Measurements from ENCODE around the gene MYLIP. TPM values are rescaled to one million over a fixed set of nuclear protein-coding genes. Genes with fewer than 3 reads are reported as not detected.

The MYLIP gene
- total and polyA plus RNA-seq, 2 of the 4 experiments (the other 2 are of a cell fraction), result 1.8 to 3.2 TPM

DNA sequence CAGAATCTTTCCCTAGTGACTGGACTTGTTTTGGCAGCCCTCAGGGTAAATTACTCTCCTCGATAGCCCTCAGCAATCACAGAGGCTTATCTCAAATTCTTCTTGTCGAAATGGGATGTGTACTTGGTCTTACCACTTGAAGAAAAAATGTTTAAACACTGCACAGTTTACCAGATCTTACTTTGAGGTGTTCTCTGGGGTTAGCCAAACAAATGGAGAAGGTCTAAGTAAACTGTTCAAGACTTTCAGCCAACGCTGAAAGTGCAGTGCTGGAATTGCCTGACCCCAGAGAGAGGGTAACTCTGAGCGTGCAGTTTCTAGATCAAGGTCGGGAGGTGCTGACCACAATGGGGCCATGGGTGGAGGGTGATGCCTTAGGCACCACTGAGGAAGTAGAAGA lies 39.2 kb downstream of the MYLIP start:
- no peak overlapping the region for H3K9ac ChIP-seq (ENCODE audit: low read depth, low read length)
- in situ Hi-C loops (cut with MboI; ENCODE audit: low sequenced_read_pairs), result no loop called here
- no CpG with 5 or more reads among the region's 5 CpGs for WGBS, 2 experiments (ENCODE audit: extremely low coverage in 2 of 2, insufficient read length in 1 of 2)

More for the DNA sequence above, 39.2 kb downstream of the MYLIP start:
- CTCF ChIA-PET, result interaction anchor here (1.5 to 1.9 kb wide), 2 partner anchors 12 to 496 kb away, joined by 3 to 4 read pairs; no protein-coding TSS in a partner anchor
- no peak overlapping the region for H2AFZ ChIP-seq (replicated peaks; ENCODE audit: low read length, poor library complexity)
- DNase-seq (no peak), ATAC-seq (ENCODE audit: low read depth) (no peak)
- no peak overlapping the region for H2BK20ac ChIP-seq (ENCODE audit: low read depth, low read length)
- no peak overlapping the region for H3K14ac ChIP-seq (replicated peaks; ENCODE audit: low read depth, low read length)
- no peak overlapping the region for H3K56ac ChIP-seq (ENCODE audit: extremely low read depth, insufficient read depth, low read length)
- H3K4me3 ChIP-seq (ENCODE audit: insufficient read depth, low read depth, low read length), result no peak overlapping the region
- no peak overlapping the region for H2BK5ac ChIP-seq (ENCODE audit: low read depth, low read length, poor library complexity, severe bottlenecking)
- H3K9me1 ChIP-seq (ENCODE audit: insufficient read depth, low read length), result no peaks in the 10 kb centered on the region
- no peak overlapping the region for H4K5ac ChIP-seq (ENCODE audit: low read depth, low read length)
- H2BK120ac ChIP-seq (ENCODE audit: low read depth, low read length), result no peak overlapping the region
- no peaks in the 10 kb centered on the region for H4K20me1 ChIP-seq (ENCODE audit: insufficient read depth, low read length)
- intact Hi-C loops (cut with micrococcal nuclease), result no loop called here
- H3K4me2 ChIP-seq (ENCODE audit: low read depth, low read length), result no peak overlapping the region
- H3K23ac ChIP-seq (ENCODE audit: low read depth, low read length), result no peak overlapping the region
- no peak overlapping the region for H3K4ac ChIP-seq (ENCODE audit: low read depth, low read length)
- H3K18ac ChIP-seq (ENCODE audit: low read depth, low read length), result no peak overlapping the region
- POLR2A ChIA-PET (ENCODE audit: unreplicated experiment), result no interaction called here
- no peaks in the 10 kb centered on the region; the same call in 1 of the 2 replicates for H3K4me1 ChIP-seq (ENCODE audit: control insufficient read depth, insufficient read depth, low read length)
- H3K9me3 ChIP-seq (ENCODE audit: control insufficient read depth, insufficient read depth, low read length), result no peaks in the 10 kb centered on the region
- no peak overlapping the region for H2AK9ac ChIP-seq (replicated peaks; ENCODE audit: low read depth, low read length, poor library complexity)
- no peak overlapping the region for H2BK15ac ChIP-seq (ENCODE audit: low read depth, low read length)
- peaks cover 44% of the 10 kb centered on the region for H3K27me3 ChIP-seq (ENCODE audit: control insufficient read depth, insufficient read depth, low read length)
- H3K79me1 ChIP-seq (ENCODE audit: low read depth in 1 of 2, low read length in 2 of 2), result no peaks in the 10 kb centered on the region
- no peak overlapping the region for H4K8ac ChIP-seq (ENCODE audit: low read depth in 2 of 2, low read length in 2 of 2)
- TF ChIP-seq MAFK (IDR thresholded peaks at IDR 0.05; ENCODE audit: low read depth, low read length) (no peak), POLR2A (IDR thresholded peaks at IDR 0.05; ENCODE audit: low read depth, low read length) (no peak), RAD21 (IDR thresholded peaks at IDR 0.05; ENCODE audit: low read length) (no peak), CHD1 (IDR thresholded peaks at IDR 0.05; ENCODE audit: low read depth, low read length) (no peak), FOS (IDR thresholded peaks at IDR 0.05; ENCODE audit: low read depth, low read length) (no peak), MXI1 (IDR thresholded peaks at IDR 0.05; ENCODE audit: borderline replicate concordance, low read depth, low read length) (no peak), BHLHE40 (IDR thresholded peaks at IDR 0.05; ENCODE audit: low read depth, low read length) (no peak), NFE2L2 (IDR thresholded peaks at IDR 0.05; ENCODE audit: low read depth, low read length) (no peak), CTCF (conservative IDR thresholded peaks at IDR 0.05; ENCODE audit: low read depth, low read length) (no peak), RCOR1 (IDR thresholded peaks at IDR 0.05; ENCODE audit: insufficient replicate concordance, low read length) (no peak), MAZ (IDR thresholded peaks at IDR 0.05; ENCODE audit: borderline replicate concordance, low read depth, low read length) (no peak), RFX5 (IDR thresholded peaks at IDR 0.05; ENCODE audit: low read depth, low read length) (no peak), SMC3 (IDR thresholded peaks at IDR 0.05; ENCODE audit: low read depth, low read length) (no peak)
- TF ChIP-seq, protein P1, sequence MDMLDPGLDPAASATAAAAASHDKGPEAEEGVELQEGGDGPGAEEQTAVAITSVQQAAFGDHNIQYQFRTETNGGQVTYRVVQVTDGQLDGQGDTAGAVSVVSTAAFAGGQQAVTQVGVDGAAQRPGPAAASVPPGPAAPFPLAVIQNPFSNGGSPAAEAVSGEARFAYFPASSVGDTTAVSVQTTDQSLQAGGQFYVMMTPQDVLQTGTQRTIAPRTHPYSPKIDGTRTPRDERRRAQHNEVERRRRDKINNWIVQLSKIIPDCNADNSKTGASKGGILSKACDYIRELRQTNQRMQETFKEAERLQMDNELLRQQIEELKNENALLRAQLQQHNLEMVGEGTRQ (IDR thresholded peaks at IDR 0.05; ENCODE audit: low read depth, low read length), result no peak
- TF ChIP-seq, protein P2, sequence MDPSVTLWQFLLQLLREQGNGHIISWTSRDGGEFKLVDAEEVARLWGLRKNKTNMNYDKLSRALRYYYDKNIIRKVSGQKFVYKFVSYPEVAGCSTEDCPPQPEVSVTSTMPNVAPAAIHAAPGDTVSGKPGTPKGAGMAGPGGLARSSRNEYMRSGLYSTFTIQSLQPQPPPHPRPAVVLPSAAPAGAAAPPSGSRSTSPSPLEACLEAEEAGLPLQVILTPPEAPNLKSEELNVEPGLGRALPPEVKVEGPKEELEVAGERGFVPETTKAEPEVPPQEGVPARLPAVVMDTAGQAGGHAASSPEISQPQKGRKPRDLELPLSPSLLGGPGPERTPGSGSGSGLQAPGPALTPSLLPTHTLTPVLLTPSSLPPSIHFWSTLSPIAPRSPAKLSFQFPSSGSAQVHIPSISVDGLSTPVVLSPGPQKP (IDR thresholded peaks at IDR 0.05; ENCODE audit: borderline replicate concordance, low read depth, low read length), result no peak
- H2AK5ac ChIP-seq (ENCODE audit: low read depth, low read length), result no peak overlapping the region
- H4K91ac ChIP-seq (ENCODE audit: insufficient read depth, low read depth, low read length), result no peak overlapping the region
- H3K36me3 ChIP-seq (ENCODE audit: control insufficient read depth, insufficient read depth, low read length), result no peaks in the 10 kb centered on the region
- no peak overlapping the region for H3K27ac ChIP-seq (ENCODE audit: insufficient read depth, low read length)
- no TSS peak for BruUV-seq (replicated peaks)
- dilution Hi-C loops (cut with HindIII; ENCODE audit: low sequenced_read_pairs, unreplicated experiment), result no loop called here
